ELR (cell line): ENCODE data around the gene DSE.
A peak's percentile ranks its signal among the peaks of the same experiment; 100 is the strongest.
"Not testable (repeated sequence)": the region's sequence is repeated elsewhere in the genome, so short reads cannot be mapped to it uniquely, and the experiment has no call there.

Experiments used
- DNase-seq: peaks from one replicate; pipeline ENCODE4 v3.0.0-alpha.2; 2015; ENCODE audit warnings: low read depth

The DSE gene

GRCh38 chr6:116370760-116371119, at the start of gene DSE:
Gene DSE, plus strand, starts transcription at chr6:116370947. Its CDS starts 28,304 bp downstream, at chr6:116399251.
- peak; percentile 85 for DNase-seq

DNA sequence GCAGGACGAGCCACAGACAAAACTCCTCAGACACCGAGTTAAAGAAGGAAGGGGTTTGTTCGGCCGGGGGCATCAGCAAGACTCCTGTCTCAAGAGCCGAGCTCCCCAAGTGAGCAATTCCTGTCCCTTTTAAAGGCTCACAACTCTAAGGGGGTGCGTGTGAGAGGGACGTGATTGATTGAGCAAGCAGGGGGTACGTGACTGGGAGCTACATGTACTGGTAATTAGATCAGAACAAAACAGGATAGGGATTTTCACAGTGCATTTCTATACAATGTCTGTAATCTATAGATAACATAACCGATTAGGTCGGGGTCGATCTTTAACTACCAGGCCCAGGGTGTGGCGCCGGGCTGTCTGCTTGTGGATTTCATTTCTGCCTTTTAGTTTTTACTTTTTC, 48.8 kb upstream of the DSE start:
- DNase-seq, result not testable (repeated sequence)

DNA sequence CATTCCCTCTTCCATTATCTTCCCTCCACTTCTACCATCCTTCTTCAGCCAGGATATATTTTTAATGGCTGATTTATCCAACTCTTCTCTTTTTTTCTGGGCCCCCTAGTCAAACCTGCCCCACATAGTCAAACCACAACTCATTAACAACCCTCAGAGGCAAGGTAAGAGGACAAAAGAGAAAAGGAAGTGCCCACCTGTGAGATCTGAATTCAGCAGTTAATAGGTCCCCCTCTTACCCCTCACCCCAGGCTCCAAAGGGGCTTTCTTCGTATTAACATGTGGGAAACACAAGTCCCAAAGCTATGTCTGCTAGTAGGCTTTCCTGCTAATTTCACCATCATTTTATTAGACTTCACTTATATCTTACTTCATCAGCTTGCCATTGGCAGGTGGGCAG, 46.9 kb upstream of the DSE start:
- no peak for DNase-seq

GRCh38 chr6:116325634-116326132, 45.1 kb upstream of the DSE start:
- DNase-seq, result not testable (repeated sequence)

GRCh38 chr6:116326181-116326671, 44.5 kb upstream of the DSE start:
- no peak for DNase-seq

DNA sequence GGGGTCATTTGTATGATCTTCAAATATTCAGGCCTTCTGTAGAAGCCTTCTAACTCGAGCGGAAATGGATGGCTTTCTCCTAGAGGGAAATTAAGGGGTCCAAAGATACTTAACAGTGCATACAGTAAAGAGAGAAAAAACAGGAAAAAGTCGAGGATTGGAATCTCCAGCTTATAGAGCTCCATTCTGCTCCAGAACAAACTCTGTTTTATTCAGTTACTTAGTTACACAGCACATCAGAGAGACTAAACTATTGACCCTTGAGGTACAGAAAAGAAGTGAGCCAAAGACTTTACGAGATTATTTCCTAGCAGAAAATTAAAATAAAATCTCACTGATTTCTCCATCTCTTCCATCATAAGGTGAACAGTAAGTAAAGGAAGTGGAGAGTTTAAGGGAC, 43.8 kb upstream of the DSE start:
- no peak for DNase-seq

- DNase-seq, result no peak
These were observed 42.8 kb upstream of the DSE start for GRCh38 chr6:116327803-116328527.

GRCh38 chr6:116328528-116328903, 42.2 kb upstream of the DSE start:
- DNase-seq, result no peak

GRCh38 chr6:116329156-116329555, 41.6 kb upstream of the DSE start:
- DNase-seq, result no peak

GRCh38 chr6:116330511-116330910, 40.2 kb upstream of the DSE start:
- DNase-seq, result peak; percentile 26

DNA sequence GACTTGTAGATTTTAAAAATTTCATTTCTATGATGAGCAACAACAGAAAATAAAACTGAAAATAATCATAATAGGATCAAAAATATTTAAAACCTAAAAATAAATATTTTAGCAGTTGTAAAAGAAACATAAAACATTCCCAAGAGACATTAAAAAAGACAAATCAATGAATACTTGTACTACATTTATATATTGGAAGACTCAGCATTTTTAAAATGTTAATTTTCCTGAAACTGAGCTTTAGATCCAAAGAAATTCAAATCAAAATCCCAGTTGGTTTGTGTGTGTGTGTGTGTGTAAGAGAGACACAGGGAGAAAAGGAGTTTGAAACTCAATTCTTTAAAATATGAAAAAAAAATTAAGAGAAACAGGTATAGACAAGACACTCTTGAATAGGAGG, 38.7 kb upstream of the DSE start:
- no peak for DNase-seq

GRCh38 chr6:116334638-116335409, 35.9 kb upstream of the DSE start:
- DNase-seq, result not testable (repeated sequence)

DNA sequence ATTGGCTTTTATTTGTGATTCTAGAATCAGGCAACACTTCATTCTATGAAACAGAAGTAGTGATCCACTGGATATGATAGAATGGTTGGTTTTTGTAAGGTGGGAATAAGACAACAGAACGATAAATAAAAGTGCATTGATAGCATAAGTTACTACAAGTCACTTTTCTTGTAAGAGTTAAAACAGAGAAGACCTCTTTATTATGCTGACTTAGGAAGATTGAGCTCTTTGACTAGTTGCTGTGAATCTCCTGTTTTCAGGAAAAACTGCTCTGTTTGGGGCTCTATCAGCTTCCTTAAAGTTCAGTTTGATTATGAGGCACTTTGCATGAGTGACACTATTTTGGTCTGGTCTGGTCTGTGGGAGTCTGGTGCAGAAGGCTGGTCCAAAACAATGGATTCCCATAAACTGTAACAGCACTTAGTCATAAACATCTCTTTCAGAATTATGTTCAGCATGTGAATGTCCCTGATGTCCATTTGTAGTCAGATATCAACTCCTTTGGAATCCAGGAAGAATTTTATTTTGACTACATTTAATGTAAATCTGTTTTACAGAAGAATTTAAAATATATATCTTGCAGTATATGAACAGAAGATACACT, 35.0 kb upstream of the DSE start:
- DNase-seq, result no peak

GRCh38 chr6:116338943-116339342, 31.8 kb upstream of the DSE start:
- no peak for DNase-seq

DNA sequence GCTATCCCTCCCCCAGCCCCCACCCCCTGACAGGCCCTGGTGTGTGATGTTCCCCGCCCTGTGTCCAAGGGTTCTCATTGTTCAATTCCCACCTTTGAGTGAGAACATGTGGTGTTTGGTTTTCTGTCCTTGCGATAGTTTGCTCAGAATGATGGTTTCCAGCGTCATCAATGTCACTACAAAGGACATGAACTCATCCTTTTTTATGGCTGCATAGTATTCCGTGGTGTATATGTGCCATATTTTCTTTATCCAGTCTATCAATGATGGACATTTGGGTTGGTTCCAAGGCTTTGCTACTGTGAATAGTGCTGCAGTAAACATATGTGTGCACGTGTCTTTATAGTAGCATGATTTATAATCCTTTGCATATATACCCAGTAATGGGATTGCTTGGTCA, 30.1 kb upstream of the DSE start:
- not testable (repeated sequence) for DNase-seq

DNA sequence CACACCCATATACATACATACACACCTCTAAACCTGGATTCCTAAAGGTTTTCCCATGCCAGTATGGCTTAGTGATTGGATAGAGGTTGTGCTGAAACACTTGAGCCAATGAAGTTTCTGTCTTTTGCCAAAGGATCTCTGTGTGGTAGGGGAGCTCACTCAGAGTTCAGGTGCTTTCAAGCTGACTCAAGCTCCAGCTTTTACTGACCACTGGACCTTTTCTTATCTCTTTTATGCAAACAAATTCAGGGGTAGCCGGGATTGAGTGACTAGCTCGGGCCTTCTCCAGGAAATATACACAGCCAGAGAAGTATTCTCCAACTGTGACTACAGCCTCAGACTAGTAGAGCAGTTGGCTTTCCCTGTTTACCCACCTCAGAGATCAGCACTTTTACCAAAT, 21.5 kb upstream of the DSE start:
- no peak for DNase-seq

- DNase-seq, result no peak
These were observed 19.6 kb upstream of the DSE start for GRCh38 chr6:116351101-116351500.

DNA sequence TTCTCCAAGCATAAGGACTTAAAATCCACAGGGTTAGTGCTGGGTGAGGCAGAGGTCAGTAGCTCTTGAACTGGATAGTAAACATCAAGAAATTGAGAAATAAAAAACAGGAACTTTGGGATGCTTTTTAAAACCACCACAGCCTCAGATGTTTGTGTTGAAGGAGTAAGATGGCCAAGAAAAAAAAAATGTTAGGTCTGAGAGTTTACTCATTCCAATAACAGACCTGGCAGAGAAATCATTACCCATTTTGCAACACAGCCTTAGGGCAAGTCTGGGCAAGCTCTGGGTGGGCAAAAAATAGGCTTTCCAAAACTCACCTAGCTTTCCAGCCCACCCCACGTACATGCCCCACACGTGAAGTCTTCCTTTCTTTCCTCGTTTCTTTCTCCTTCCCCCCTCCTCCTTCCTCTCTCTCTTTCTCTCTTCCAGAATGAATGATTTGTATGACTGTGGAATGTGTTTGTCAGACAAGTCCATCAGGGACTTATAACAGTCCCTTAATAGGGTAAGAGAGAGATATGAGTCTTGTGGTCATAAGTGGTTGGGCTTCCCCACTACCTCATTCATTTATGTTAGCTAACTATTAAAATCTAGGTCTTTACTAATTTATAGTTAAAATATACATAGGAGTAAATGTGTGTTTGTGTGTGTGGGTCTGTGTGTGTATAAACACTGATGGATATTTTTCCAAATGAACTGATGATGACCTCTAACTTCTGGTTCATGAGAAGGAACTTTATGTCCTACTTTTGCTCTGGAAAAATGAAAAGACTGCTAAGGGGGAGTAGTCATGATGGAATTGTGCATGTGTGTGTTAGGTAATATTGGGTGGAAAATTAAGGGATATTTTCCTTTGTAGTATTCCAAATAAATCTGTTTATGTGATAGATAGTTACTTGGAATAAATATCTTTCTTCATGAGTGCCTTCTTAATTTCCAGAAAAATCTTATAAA, 18.0 kb upstream of the DSE start:
- DNase-seq, result no peak

GRCh38 chr6:116354236-116354635, 16.5 kb upstream of the DSE start:
- no peak for DNase-seq

- DNase-seq, result no peak
These were observed 15.0 kb upstream of the DSE start for GRCh38 chr6:116355796-116356195.

DNA sequence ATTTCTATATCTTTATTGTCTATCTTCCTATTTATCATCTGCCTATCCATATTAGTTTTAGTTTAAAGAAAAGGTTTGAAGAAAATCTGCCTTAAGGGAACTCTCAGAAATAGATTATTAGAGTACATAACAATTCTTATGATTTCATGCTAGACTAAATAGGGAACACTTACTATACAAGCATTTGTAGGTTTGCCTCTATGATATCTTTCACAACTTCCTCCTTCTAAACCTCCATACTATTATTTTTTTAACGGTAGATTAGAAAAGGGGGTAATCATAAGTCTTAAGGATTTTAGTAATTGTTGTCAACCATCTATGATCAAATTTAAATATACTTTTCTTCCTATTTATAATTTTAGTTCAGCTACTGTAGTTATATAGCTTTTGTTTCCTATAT, 11.6 kb upstream of the DSE start:
- DNase-seq, result no peak

- no peak for DNase-seq
These were observed 10.9 kb upstream of the DSE start for GRCh38 chr6:116359835-116360234.
